HepG2 (cell line): Measurements from ENCODE around the gene TTF2. TPM values are rescaled to one million over a fixed set of nuclear protein-coding genes. Genes with fewer than 3 reads are reported as not detected.

Experiments used
- ATAC-seq: fragments of 200-7000 bp; cut with Tn5 transposase; 3 replicates; pipeline ENCODE4 v1.9.1; 2020; ENCODE audit warnings: mild to moderate bottlenecking, moderate library complexity
- BruUV-seq: library from RNA; stranded (reverse); fragments of 400-500 nt; replicated peaks from 2 replicates; lab custom pipeline; 2021; lab: Mats Ljungman, UMichigan
- CTCF ChIA-PET: fragments of 300-600 bp; formaldehyde crosslinking; extraction: SDS; loops from one replicate; lab custom pipeline; 2021; ENCODE audit warnings: low total read pairs, inconsistent platforms, low intra/inter-chr PET ratio; lab: Yijun Ruan, JAX
- POLR2A ChIA-PET: fragments of 350-600 bp; sonication (Branson Sonifier 250); formaldehyde crosslinking; loops from one replicate; lab custom pipeline; 2020; ENCODE audit warnings: antibody characterized with exemption, inconsistent platforms; lab: Yijun Ruan, JAX
- DNase-seq: peaks from one replicate; pipeline ENCODE4 v3.0.0-alpha.2; 2015; ENCODE audit warnings: low spot score
- FAIRE-seq: peaks from 3 replicates; lab custom pipeline; 2011; peaks lifted over from hg19 to GRCh38; lab: Jason Lieb, UNC
- H2AFZ ChIP-seq: one replicate; pipeline ENCODE4 v1.6.1; 2011; ENCODE audit warnings: low read length, inconsistent platforms
- H3K27ac ChIP-seq: fragments of 300-600 bp; 3 replicates; pipeline ENCODE4 v1.8.0; 2011; ENCODE audit warnings: mixed run types, mild to moderate bottlenecking, mixed read lengths, low read length, inconsistent platforms; ENCODE audit not compliant: insufficient read depth; ENCODE audit errors: extremely low read length
- H3K27me3 ChIP-seq, 2 experiments: fragments of 200-600 bp in 1 of 2; 2 replicates in 1 of 2; 3 replicates in 1 of 2; pipeline versions ENCODE4 v1.6.0 to v1.8.0; 2011; ENCODE audit warnings: low read length in 2 of 2, mild to moderate bottlenecking in 2 of 2, moderate library complexity in 2 of 2, inconsistent platforms in 1 of 2; ENCODE audit not compliant: insufficient read depth in 2 of 2, control insufficient read depth in 1 of 2
- H3K36me3 ChIP-seq, 2 experiments: fragments of 200-600 bp in 1 of 2; replicated peaks in 1 of 2; 2 replicates in 1 of 2; 3 replicates in 1 of 2; pipeline versions ENCODE4 v1.5.1 to v1.8.0; 2011; ENCODE audit warnings: low read length in 2 of 2, inconsistent platforms in 1 of 2; ENCODE audit not compliant: insufficient read depth in 2 of 2, control insufficient read depth in 1 of 2
- H3K4me1 ChIP-seq: 2 replicates; pipeline ENCODE4 v1.5.1; 2012; ENCODE audit warnings: low read length, inconsistent platforms; ENCODE audit not compliant: insufficient read depth
- H3K4me2 ChIP-seq: 2 replicates; pipeline ENCODE4 v1.6.0; 2011; ENCODE audit warnings: low read depth, low read length, inconsistent platforms
- H3K4me3 ChIP-seq, 3 experiments: fragments of 200-600 bp in 1 of 3; sonication (generic), shearing (Covaris generic) in 1 of 3; replicated peaks in 1 of 3; 2 replicates each; pipeline ENCODE4 v1.5.1; 2011 to 2016; ENCODE audit warnings: low read length in 3 of 3, inconsistent platforms in 2 of 3, low read depth in 2 of 3, mild to moderate bottlenecking in 2 of 3, control low read depth in 1 of 3, mixed read lengths in 1 of 3; ENCODE audit not compliant: insufficient read depth in 1 of 3
- H3K79me2 ChIP-seq: one replicate; pipeline ENCODE4 v1.6.1; 2011; ENCODE audit warnings: low read length, inconsistent platforms; ENCODE audit not compliant: insufficient read depth
- H3K9ac ChIP-seq: 2 replicates; pipeline ENCODE4 v1.6.0; 2011; ENCODE audit warnings: mild to moderate bottlenecking, low read depth, low read length, inconsistent platforms; ENCODE audit not compliant: insufficient read depth
- H3K9me3 ChIP-seq: 2 replicates; pipeline ENCODE4 v1.5.1; 2012; ENCODE audit warnings: mild to moderate bottlenecking, low read length
- H4K20me1 ChIP-seq: 2 replicates; pipeline ENCODE4 v1.6.0; 2011; ENCODE audit warnings: inconsistent platforms, mild to moderate bottlenecking, low read length, moderate library complexity; ENCODE audit not compliant: insufficient read depth
- BCL6 ChIP-seq: IDR thresholded peaks from 2 replicates; pipeline ENCODE4 v1.6.1; 2016; ENCODE audit warnings: missing genetic modification reagents, missing compliant biosample characterization
- FOXA3 ChIP-seq: IDR thresholded peaks from 2 replicates; pipeline ENCODE4 v1.6.1; 2016; ENCODE audit warnings: missing genetic modification reagents, missing compliant biosample characterization
- MIER3 ChIP-seq: IDR thresholded peaks from 2 replicates; pipeline ENCODE4 v1.6.1; 2016; ENCODE audit warnings: missing compliant biosample characterization, borderline replicate concordance
- RAD21 ChIP-seq: fragments of 450-650 bp; formaldehyde crosslinking; IDR thresholded peaks from 2 replicates; pipeline ENCODE4 v1.5.0; 2020; ENCODE audit warnings: mild to moderate bottlenecking
- SMC3 ChIP-seq: IDR thresholded peaks from 2 replicates; pipeline ENCODE4 v1.6.1; 2011; ENCODE audit warnings: low read length, improper control_type of control experiment
- STAG1 ChIP-seq: sonication (generic); formaldehyde crosslinking; IDR thresholded peaks from 2 replicates; pipeline ENCODE4 v1.4.0; 2020; ENCODE audit warnings: missing genetic modification reagents
- ZNF629 ChIP-seq: sonication (generic); formaldehyde crosslinking; conservative IDR thresholded peaks from 2 replicates; pipeline ENCODE4 v1.5.0; 2020; ENCODE audit warnings: missing genetic modification reagents
- WGBS: methylation state at CpG from one replicate; pipeline ENCODE4 v1.1.6; 2017; ENCODE audit warnings: low lambda C conversion rate; 5-methylcytosine and 5-hydroxymethylcytosine counted together
- in situ Hi-C: cut with HindIII; loops from 2 replicates; pipeline ENCODE4 v1.10.0; 2017; ENCODE audit warnings: low pct_unique_long_range_greater_than_20kb; ENCODE audit not compliant: extremely low pct_ligation_motif_present
- intact Hi-C: fragments of 100-400 bp; cut with micrococcal nuclease; formaldehyde crosslinking; loops from one replicate; pipeline ENCODE4 v1.10.0; 2022; ENCODE audit not compliant: unreplicated experiment
- polyA plus RNA-seq, 8 experiments: library from polyadenylated mRNA; depleted of rRNA in 3 of 8; stranded (reverse) in 7 of 8; unstranded in 1 of 8; fragments of >200 nt; fragmentation: Illumina TruSeq in 4 of 8; extraction: Trizol in 4 of 8; gene quantifications; 2 replicates each; pipeline versions ENCODE4 v1.2.1 to v1.2.3, GENCODE V29; 2011 to 2016; ENCODE audit warnings: low read depth in 4 of 8, missing spikeins in 1 of 8, mixed read lengths in 1 of 8; ENCODE audit not compliant: insufficient read depth in 1 of 8
- total RNA-seq, 5 experiments: library from RNA; depleted of rRNA; stranded (reverse); fragments of >200 nt; fragmentation: Illumina TruSeq; extraction: Trizol; gene quantifications; 2 replicates each; pipeline ENCODE4 v1.2.3, GENCODE V29; 2016; ENCODE audit warnings: low read depth in 1 of 5
- TF ChIP-seq, protein P1 (sequence below): sonication (generic); formaldehyde crosslinking; IDR thresholded peaks from 2 replicates; pipeline ENCODE4 v1.5.0; 2020; ENCODE audit warnings: mild to moderate bottlenecking, missing genetic modification reagents, moderate library complexity
- TF ChIP-seq, protein P2 (sequence below), 2 experiments: IDR thresholded peaks; 2 replicates each; pipeline ENCODE4 v1.6.1; 2011 to 2012; ENCODE audit warnings: low read length in 2 of 2, borderline replicate concordance in 1 of 2, low read depth in 1 of 2, mild to moderate bottlenecking in 1 of 2, moderate library complexity in 1 of 2

The TTF2 gene
- total and polyA plus RNA-seq, 2 of the 13 experiments (the other 11 are each of a cell fraction or from before 2014, with no cell fraction given), result 12.8 to 48.9 TPM

DNA sequence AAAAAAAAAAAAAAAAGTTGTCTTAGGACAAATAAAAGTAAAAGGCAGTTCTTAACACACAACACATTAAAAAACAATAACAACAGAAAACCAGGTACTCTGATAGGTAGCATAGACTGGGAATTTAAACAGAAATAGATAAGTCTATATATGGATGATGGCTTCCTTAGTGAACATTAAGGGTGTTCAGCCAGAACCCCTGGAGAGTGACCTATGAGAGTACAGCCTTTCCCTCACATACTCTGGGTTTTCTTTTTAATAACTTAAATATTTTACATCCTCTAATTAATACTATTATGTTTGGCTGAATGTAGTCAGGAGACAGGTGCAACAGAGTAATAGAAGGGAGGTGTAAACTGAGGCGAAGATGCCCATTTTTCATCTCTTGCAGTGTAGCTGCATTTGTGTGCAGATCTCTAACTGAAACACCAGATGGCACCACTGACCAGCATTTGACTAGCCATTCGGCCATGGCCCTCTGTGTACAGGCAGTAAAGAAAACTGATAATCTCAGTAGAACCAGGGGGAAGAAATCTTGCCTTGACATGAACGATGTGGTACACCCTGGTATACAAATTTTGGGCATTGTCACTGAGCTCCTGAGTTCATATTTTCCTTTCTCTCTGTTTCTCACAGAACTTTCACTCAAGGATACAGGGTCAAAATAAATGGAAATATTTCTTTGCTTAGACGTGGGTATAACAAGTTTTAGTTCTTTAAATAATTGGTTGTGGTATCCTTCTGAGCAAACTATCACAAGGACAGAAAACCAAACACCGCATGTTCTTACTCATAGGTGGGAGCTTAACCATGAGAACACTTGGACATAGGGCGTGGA, 7.6 kb downstream of the TTF2 start:
- FAIRE-seq (peak; percentile 77), ATAC-seq (peak; percentile 94), DNase-seq (peak; percentile 34)
- H3K79me2 ChIP-seq, result no peaks in the 10 kb centered on the region
- no peaks in the 10 kb centered on the region for H3K4me1 ChIP-seq
- BruUV-seq, result no TSS peak
- H3K27ac ChIP-seq, result no peak overlapping the region
- TF ChIP-seq ZNF629 (CRISPR knock-in tag), result peak; percentile 75
- TF ChIP-seq, protein P1, sequence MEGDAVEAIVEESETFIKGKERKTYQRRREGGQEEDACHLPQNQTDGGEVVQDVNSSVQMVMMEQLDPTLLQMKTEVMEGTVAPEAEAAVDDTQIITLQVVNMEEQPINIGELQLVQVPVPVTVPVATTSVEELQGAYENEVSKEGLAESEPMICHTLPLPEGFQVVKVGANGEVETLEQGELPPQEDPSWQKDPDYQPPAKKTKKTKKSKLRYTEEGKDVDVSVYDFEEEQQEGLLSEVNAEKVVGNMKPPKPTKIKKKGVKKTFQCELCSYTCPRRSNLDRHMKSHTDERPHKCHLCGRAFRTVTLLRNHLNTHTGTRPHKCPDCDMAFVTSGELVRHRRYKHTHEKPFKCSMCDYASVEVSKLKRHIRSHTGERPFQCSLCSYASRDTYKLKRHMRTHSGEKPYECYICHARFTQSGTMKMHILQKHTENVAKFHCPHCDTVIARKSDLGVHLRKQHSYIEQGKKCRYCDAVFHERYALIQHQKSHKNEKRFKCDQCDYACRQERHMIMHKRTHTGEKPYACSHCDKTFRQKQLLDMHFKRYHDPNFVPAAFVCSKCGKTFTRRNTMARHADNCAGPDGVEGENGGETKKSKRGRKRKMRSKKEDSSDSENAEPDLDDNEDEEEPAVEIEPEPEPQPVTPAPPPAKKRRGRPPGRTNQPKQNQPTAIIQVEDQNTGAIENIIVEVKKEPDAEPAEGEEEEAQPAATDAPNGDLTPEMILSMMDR (CRISPR knock-in tag), result peak; percentile 88
- TF ChIP-seq, protein P2, sequence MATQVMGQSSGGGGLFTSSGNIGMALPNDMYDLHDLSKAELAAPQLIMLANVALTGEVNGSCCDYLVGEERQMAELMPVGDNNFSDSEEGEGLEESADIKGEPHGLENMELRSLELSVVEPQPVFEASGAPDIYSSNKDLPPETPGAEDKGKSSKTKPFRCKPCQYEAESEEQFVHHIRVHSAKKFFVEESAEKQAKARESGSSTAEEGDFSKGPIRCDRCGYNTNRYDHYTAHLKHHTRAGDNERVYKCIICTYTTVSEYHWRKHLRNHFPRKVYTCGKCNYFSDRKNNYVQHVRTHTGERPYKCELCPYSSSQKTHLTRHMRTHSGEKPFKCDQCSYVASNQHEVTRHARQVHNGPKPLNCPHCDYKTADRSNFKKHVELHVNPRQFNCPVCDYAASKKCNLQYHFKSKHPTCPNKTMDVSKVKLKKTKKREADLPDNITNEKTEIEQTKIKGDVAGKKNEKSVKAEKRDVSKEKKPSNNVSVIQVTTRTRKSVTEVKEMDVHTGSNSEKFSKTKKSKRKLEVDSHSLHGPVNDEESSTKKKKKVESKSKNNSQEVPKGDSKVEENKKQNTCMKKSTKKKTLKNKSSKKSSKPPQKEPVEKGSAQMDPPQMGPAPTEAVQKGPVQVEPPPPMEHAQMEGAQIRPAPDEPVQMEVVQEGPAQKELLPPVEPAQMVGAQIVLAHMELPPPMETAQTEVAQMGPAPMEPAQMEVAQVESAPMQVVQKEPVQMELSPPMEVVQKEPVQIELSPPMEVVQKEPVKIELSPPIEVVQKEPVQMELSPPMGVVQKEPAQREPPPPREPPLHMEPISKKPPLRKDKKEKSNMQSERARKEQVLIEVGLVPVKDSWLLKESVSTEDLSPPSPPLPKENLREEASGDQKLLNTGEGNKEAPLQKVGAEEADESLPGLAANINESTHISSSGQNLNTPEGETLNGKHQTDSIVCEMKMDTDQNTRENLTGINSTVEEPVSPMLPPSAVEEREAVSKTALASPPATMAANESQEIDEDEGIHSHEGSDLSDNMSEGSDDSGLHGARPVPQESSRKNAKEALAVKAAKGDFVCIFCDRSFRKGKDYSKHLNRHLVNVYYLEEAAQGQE (IDR thresholded peaks at IDR 0.05; ENCODE audit: borderline replicate concordance in 1 of 2, low read depth in 1 of 2, low read length in 2 of 2), result no peak
- TF ChIP-seq FOXA3 (CRISPR knock-in tag), result peak; percentile 17; the same call in 1 of the 2 replicates
- TF ChIP-seq RAD21 (CRISPR knock-in tag), result peak; percentile 65; the same call in 1 of the 2 replicates
- peak; percentile 88 for TF ChIP-seq SMC3
- TF ChIP-seq MIER3 (CRISPR knock-in tag), result no peak
- TF ChIP-seq STAG1 (CRISPR knock-in tag), result peak; percentile 89
- no peak for TF ChIP-seq BCL6 (CRISPR knock-in tag)
- H3K4me3 ChIP-seq, result no peak overlapping the region
- H3K36me3 ChIP-seq, result peaks cover 0 to 6% of the 10 kb centered on the region in 2 experiments; a peak in 1 of 5 replicates
- ChIA-PET CTCF (interaction anchor here (2.1 to 2.3 kb wide), 2 partner anchors 61 to 216 kb away, joined by 21 to 23 read pairs; no protein-coding TSS in a partner anchor), POLR2A (no interaction called here)
- H3K27me3 ChIP-seq, result no peaks in the 10 kb centered on the region
- in situ Hi-C loops (loop anchor here (5.0 kb wide), 1 partner anchor 215 kb away; no protein-coding TSS in a partner anchor), intact Hi-C loops (loop anchor here (1.0 kb wide), 2 partner anchors 61 to 217 kb away; no protein-coding TSS in a partner anchor)
- H4K20me1 ChIP-seq, result no peaks in the 10 kb centered on the region
- no peak overlapping the region for H3K9ac ChIP-seq
- H3K9me3 ChIP-seq, result no peaks in the 10 kb centered on the region
- no peak overlapping the region for H2AFZ ChIP-seq
- WGBS, result 73% methylated on average over 6 of the region's 6 CpGs
- no peak overlapping the region for H3K4me2 ChIP-seq
